NCI-H2171 treated with DMSO at 0.1 percent for 48 hours (cell line): ENCODE measurements around the gene RASGRP3.

Source experiments
- DNase-seq: peaks from one replicate; lab custom pipeline; 2025; lab: John Stamatoyannopoulos, UW

Gene RASGRP3

GRCh38 chr2:33522576-33522975 is 46.1 kb downstream of the RASGRP3 start:
- DNase-seq = no peak

- DNase-seq = no peak
Measured at GRCh38 chr2:33525666-33526065, 49.2 kb downstream of the RASGRP3 start.

GRCh38 chr2:33526132-33526531 is 49.7 kb downstream of the RASGRP3 start:
- DNase-seq = no peak

- no peak for DNase-seq
Measured at GRCh38 chr2:33526921-33527320, 50.5 kb downstream of the RASGRP3 start.

GRCh38 chr2:33528441-33528950 is 52.0 kb downstream of the RASGRP3 start:
- DNase-seq = no peak

GRCh38 chr2:33529771-33530481 is 53.5 kb downstream of the RASGRP3 start:
- DNase-seq = no peak

- no peak for DNase-seq
Measured at GRCh38 chr2:33530690-33531548, 54.5 kb downstream of the RASGRP3 start.

- no peak for DNase-seq
Measured at GRCh38 chr2:33531549-33532059, 55.2 kb downstream of the RASGRP3 start.

- no peak for DNase-seq
Measured at GRCh38 chr2:33532146-33532545, 55.7 kb downstream of the RASGRP3 start.

GRCh38 chr2:33532966-33533365 is 56.5 kb downstream of the RASGRP3 start:
- DNase-seq = no peak

GRCh38 chr2:33535421-33535820 is 59.0 kb downstream of the RASGRP3 start:
- peak; percentile 96 for DNase-seq

GRCh38 chr2:33541243-33541642 is 64.8 kb downstream of the RASGRP3 start:
- no peak for DNase-seq

GRCh38 chr2:33550206-33550605 is 73.8 kb downstream of the RASGRP3 start:
- DNase-seq = no peak

- no peak for DNase-seq
Measured at GRCh38 chr2:33552758-33553461, 76.5 kb downstream of the RASGRP3 start.

- DNase-seq = no peak
Measured at GRCh38 chr2:33555681-33556080, 79.2 kb downstream of the RASGRP3 start.

GRCh38 chr2:33559328-33559727 is 82.9 kb downstream of the RASGRP3 start:
- DNase-seq = no peak

GRCh38 chr2:33560017-33560416 is 83.6 kb downstream of the RASGRP3 start:
- no peak for DNase-seq

GRCh38 chr2:33561872-33562271 is 85.4 kb downstream of the RASGRP3 start:
- no peak for DNase-seq

GRCh38 chr2:33570681-33571080 is 94.2 kb downstream of the RASGRP3 start:
- no peak for DNase-seq

- DNase-seq = no peak
Measured at GRCh38 chr2:33573657-33574056, 97.2 kb downstream of the RASGRP3 start.

- no peak for DNase-seq
Measured at GRCh38 chr2:33577084-33577483, 100.6 kb downstream of the RASGRP3 start.

- DNase-seq = no peak
Measured at GRCh38 chr2:33577668-33578067, 101.2 kb downstream of the RASGRP3 start.
